ENCODE data around the gene RASSF5. TPM values are rescaled to one million over a fixed set of nuclear protein-coding genes. Genes with fewer than 3 reads are reported as not detected.

Gene RASSF5
- total RNA-seq, 1 donor from 2014 or later = 28.5 TPM

DNA sequence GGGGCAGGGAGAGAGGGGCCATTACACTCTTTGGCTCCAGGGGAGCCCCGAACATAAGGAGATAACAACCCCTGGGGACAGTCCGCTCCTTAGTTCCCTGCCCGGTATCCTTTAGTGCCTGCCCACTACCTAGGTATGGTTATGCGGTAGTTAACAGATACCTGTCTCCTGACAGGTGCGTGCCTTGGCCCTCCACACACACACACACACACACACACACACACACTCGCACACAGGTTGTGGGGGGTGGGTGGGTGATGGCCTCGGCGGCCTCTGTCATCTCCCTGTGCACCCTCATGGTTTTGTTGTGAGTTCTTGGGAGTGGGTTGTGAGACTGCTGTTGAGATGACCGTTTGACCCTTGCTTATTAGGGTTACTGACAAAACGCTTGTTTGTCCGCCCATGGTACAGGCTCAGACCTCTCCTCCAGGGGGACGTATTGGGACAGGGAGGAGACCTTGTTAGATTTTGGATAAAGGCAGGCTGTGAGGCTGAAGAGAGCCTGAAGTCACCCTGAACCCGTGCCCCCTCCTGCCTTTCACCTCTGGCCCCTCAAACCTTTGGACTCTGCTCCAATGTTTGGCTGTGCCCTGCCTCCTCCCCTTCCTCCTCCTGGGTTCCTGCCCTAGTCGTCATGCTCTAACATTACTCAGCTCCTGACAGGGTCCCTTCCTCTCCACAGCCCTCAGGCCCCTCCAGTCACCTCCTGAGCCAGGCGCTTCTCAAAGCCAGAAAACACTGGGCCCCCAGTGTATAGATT is 979 bp downstream of the RASSF5 start:
- Histone ChIP-seq H3K9me3 (no peaks in the 10 kb centered on the region), H3K27ac (peak overlapping the region; percentile 64), H3K36me3 (no peaks in the 10 kb centered on the region), H3K4me3 (peak overlapping the region; percentile 65 to 67), H3K27me3 (no peaks in the 10 kb centered on the region), H3K4me1 (peaks cover 67% of the 10 kb centered on the region)
- intact Hi-C loops (cut with DNase I) = no loop called here
- no peak for DNase-seq (ENCODE audit: extremely low spot score in 2 of 2)
- TF ChIP-seq POLR2A (IDR thresholded peaks at IDR 0.05) = no peak
- TF ChIP-seq POLR2AphosphoS5 (IDR thresholded peaks at IDR 0.05; ENCODE audit: insufficient read depth in 1 of 2, low read depth in 1 of 2) = no peak

DNA sequence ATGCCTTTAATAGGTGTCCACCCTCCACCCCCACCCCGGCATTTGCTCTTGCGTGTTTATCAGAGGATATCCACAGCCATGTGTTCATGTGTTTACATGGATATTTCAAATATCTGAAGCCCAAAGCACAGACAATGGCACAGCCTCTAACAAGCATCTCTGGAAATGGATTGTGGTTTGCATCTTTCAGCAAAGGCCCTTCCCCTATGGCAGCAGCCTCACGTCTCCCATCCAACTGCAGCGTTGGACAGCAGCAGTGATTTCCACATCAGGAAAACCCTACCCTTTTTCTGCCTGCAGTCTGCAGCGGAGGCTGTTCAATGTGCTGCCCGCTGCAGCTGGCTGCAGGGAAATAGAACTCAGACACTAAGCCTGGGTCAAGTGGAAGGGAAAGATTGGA is 1.6 kb downstream of the RASSF5 start:
- DNase-seq (ENCODE audit: extremely low spot score in 2 of 2) = no peak
- TF ChIP-seq, protein P1, sequence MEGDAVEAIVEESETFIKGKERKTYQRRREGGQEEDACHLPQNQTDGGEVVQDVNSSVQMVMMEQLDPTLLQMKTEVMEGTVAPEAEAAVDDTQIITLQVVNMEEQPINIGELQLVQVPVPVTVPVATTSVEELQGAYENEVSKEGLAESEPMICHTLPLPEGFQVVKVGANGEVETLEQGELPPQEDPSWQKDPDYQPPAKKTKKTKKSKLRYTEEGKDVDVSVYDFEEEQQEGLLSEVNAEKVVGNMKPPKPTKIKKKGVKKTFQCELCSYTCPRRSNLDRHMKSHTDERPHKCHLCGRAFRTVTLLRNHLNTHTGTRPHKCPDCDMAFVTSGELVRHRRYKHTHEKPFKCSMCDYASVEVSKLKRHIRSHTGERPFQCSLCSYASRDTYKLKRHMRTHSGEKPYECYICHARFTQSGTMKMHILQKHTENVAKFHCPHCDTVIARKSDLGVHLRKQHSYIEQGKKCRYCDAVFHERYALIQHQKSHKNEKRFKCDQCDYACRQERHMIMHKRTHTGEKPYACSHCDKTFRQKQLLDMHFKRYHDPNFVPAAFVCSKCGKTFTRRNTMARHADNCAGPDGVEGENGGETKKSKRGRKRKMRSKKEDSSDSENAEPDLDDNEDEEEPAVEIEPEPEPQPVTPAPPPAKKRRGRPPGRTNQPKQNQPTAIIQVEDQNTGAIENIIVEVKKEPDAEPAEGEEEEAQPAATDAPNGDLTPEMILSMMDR (IDR thresholded peaks at IDR 0.05) = no peak
- TF ChIP-seq POLR2A (IDR thresholded peaks at IDR 0.05) (no peak), POLR2AphosphoS5 (IDR thresholded peaks at IDR 0.05; ENCODE audit: insufficient read depth in 1 of 2, low read depth in 1 of 2) (no peak)
- Histone ChIP-seq H3K27me3 (no peaks in the 10 kb centered on the region), H3K27ac (peak overlapping the region; percentile 64), H3K9me3 (no peaks in the 10 kb centered on the region), H3K36me3 (no peaks in the 10 kb centered on the region), H3K4me1 (peaks cover 65% of the 10 kb centered on the region), H3K4me3 (peak overlapping the region; percentile 65 to 67)
- intact Hi-C loops (cut with DNase I) = no loop called here

DNA sequence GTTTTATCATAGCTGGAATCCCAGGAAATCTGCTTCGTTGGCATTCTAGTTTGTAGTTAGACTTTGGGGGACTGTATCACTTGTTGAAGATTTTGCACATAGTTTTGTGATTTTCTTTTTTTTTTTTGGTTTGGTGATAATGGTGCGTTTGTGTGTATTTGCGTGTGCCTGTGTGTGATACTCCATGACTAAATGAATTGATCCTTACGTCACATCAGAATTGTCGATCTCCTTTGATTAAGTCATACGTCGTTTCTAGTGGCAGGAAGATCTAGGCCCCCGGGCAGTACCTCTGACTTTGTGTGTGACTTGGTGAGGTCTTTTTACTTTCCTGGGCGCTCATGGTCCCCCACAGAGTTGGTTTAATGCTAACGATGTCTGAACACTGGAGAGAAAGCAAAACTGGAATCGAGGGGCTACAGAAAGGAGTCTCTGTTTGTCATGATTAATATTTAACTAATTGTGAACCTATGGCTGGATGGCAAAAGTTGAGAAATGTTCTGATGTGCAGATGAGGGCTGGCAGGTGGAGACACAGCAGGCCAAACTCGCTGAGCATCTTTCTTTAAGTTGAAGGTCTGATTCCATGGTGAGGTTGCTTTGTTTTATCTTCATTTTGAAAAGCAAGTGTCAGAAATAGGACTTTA is 2.4 kb downstream of the RASSF5 start:
- H3K4me3 ChIP-seq = peak overlapping the region in 1 of 2 donors; percentile 65
- H3K27ac ChIP-seq = no peak overlapping the region

DNA sequence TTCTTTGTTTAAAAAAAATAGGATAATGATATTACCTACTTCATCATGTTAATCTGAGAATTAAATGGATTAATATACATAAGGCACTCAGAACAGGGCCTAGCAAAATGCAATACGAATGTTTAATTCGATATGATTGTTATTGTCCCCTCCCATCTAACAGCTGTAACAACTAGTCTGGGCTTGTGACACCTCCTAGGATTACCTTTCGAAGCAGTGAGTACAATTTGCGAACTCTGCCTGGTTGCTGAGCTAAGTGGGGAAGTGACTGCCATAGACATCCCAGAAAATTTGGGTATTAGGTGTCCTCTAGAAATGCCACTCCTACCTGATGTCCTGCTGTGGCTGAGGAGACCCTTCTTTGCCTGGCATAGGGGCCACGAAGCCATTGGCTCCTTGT is 3.0 kb downstream of the RASSF5 start:
- H3K27me3 ChIP-seq = no peaks in the 10 kb centered on the region
- no peaks in the 10 kb centered on the region for H3K9me3 ChIP-seq
- H3K36me3 ChIP-seq = no peaks in the 10 kb centered on the region
- H3K4me1 ChIP-seq = peaks cover 67% of the 10 kb centered on the region
- no peak overlapping the region for H3K4me3 ChIP-seq
- H3K27ac ChIP-seq = peak overlapping the region; percentile 10
- no peak for DNase-seq (ENCODE audit: extremely low spot score in 2 of 2)
- intact Hi-C loops (cut with DNase I) = no loop called here
- TF ChIP-seq, protein P1 (IDR thresholded peaks at IDR 0.05) = no peak
- no peak for TF ChIP-seq POLR2AphosphoS5 (IDR thresholded peaks at IDR 0.05; ENCODE audit: insufficient read depth in 1 of 2, low read depth in 1 of 2)

More for the DNA sequence above, 2.4 kb downstream of the RASSF5 start:
- no peak for DNase-seq (ENCODE audit: extremely low spot score in 2 of 2)
- no peaks in the 10 kb centered on the region for H3K27me3 ChIP-seq
- intact Hi-C loops (cut with DNase I) = no loop called here
- H3K36me3 ChIP-seq = no peaks in the 10 kb centered on the region
- peaks cover 67% of the 10 kb centered on the region for H3K4me1 ChIP-seq
- TF ChIP-seq, protein P1 (IDR thresholded peaks at IDR 0.05) = no peak
- TF ChIP-seq POLR2A (IDR thresholded peaks at IDR 0.05) (no peak), POLR2AphosphoS5 (IDR thresholded peaks at IDR 0.05; ENCODE audit: insufficient read depth in 1 of 2, low read depth in 1 of 2) (no peak)
- no peaks in the 10 kb centered on the region for H3K9me3 ChIP-seq

DNA sequence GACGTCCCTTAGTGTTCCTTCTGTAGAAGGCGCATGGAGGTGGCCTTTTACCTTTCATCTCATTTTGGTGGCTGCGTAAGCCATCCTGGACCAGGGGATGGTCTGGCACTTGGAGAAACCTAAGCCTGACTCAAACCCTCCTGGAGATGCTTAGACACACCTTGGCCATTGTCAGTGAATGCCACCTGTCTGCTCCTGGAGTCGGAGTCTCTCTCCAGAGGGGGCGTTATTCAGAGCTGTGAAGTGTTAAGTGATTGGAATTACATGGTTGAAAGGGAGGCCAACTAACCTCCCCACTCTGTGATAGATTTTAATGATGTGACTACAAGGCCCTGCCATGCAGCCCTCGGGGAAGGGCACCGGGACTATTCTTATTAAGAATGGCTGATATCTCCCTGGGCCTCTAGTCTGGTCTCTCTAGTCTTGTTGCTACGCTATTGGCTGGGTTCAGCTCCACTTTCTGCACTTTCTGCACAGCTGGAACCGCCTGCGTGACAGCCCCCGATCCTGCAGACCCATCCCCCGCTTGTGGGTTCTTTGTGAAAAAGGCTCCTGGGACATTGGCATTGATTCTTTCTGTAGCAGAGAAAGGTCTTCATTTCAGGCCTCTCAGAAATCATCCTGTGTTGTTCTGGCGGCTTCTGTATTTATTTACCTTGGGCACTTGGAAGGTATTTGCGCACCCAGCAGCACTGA is 4.2 kb downstream of the RASSF5 start:
- Histone ChIP-seq H3K9me3 (no peaks in the 10 kb centered on the region), H3K27me3 (no peaks in the 10 kb centered on the region), H3K27ac (no peak overlapping the region), H3K4me1 (peaks cover 63% of the 10 kb centered on the region), H3K4me3 (no peak overlapping the region), H3K36me3 (no peaks in the 10 kb centered on the region)
- no peak for DNase-seq (ENCODE audit: extremely low spot score in 2 of 2)
- TF ChIP-seq POLR2AphosphoS5 (IDR thresholded peaks at IDR 0.05; ENCODE audit: insufficient read depth in 1 of 2, low read depth in 1 of 2) (no peak), POLR2A (IDR thresholded peaks at IDR 0.05) (no peak)
- TF ChIP-seq, protein P1 (IDR thresholded peaks at IDR 0.05) = no peak
- intact Hi-C loops (cut with DNase I) = no loop called here
